GM10248 (cell line): ENCODE measurements around the gene ARHGAP33.
"Not testable (repeated sequence)": the region's sequence is repeated elsewhere in the genome, so short reads cannot be mapped to it uniquely, and the experiment has no call there.

Source experiments
- CTCF ChIA-PET: fragments of 300-600 bp; sonication (Branson Sonifier 250); formaldehyde crosslinking; extraction: SDS; loops from one replicate; lab custom pipeline; 2021; ENCODE audit warnings: antibody characterized with exemption; lab: Yijun Ruan, JAX
- POLR2A ChIA-PET: fragments of 350-650 bp; sonication (Branson Sonifier 250); formaldehyde crosslinking; extraction: SDS; loops from one replicate; lab custom pipeline; 2020; ENCODE audit warnings: antibody characterized with exemption; lab: Yijun Ruan, JAX
- DNase-seq: peaks from one replicate; pipeline ENCODE4 v3.0.0; 2012; ENCODE audit errors: extremely low spot score
- CTCF ChIP-seq: IDR thresholded peaks from 2 replicates; pipeline ENCODE4 v1.5.1; 2012; ENCODE audit warnings: mild to moderate bottlenecking, low read depth; ENCODE audit errors: extremely low read depth, missing control alignments, control extremely low read depth

ARHGAP33 gene

DNA sequence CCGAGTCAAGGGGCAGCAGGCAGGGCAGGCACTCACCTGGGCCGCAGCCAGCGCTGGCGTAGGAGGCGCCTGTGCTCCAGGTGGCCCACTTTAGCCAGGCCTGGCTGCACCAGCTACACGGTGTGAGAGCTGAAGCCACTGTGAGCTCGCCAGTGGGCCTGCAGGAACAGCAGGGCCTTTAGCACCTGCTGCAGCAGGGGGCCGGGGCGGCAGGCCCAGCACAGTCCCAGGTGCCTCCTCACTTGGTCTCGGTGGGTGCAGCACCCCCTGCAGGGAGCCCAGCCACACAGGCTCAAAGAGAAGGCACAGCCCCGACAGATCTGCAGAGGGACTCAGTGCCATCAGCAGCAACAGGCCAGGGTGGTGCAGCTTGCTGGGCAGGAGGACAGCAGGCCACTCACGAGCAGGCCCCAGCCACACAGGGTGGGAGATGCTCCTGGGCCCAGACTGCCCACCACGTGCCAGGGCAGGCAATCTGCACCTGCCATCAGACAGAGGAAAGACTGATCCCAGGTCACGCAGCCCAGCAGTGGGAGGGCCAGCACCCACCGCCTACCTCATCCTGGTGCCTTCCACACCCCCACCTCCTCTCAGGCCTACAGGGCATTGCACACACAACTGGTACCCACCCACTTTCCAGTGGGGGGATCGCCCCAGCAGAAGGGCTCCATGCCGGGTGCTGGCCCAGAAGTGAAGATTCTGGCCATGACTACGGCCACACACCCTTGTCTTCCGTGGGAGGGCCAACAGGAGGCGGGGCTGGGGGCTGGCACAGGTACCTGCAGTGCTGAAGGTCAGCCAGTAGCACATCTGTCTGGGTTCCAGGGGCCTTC, 15.8 kb downstream of the ARHGAP33 start:
- ChIA-PET POLR2A (no interaction called here), CTCF (interaction anchor here (1.7 kb wide), 1 partner anchor 97 kb away, joined by 4 read pairs; no protein-coding TSS in a partner anchor)
- no peak for DNase-seq
- peak; percentile 29 for TF ChIP-seq CTCF

DNA sequence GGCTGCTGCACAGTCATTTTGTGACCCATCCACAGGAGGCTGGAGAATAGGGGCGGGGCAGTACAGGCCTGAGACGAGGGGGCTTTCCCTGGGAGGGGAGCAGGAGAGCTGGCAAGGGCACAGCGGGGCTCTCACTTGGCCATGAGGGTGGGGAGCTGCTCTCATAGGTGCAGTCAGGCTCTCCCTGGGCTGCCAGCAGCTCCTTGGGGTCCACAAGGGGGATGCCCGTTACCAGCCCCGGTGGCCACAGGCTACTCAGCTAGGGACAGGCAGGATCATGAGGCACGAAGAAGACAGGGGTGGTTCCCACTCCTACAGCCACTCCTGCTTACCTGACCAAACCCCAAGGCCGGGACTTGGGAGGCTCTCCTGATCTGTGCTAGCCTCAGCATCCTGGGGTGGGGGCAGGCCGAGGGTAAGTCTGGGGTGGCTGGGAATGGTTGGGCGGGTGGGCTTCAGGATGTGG, 16.5 kb downstream of the ARHGAP33 start:
- no peak for TF ChIP-seq CTCF
- ChIA-PET CTCF (interaction anchor here (1.7 kb wide), 1 partner anchor 98 kb away, joined by 4 read pairs; no protein-coding TSS in a partner anchor), POLR2A (interaction anchor here (0.5 kb wide), 1 partner anchor 93 kb away, joined by 3 read pairs; no protein-coding TSS in a partner anchor)

DNA sequence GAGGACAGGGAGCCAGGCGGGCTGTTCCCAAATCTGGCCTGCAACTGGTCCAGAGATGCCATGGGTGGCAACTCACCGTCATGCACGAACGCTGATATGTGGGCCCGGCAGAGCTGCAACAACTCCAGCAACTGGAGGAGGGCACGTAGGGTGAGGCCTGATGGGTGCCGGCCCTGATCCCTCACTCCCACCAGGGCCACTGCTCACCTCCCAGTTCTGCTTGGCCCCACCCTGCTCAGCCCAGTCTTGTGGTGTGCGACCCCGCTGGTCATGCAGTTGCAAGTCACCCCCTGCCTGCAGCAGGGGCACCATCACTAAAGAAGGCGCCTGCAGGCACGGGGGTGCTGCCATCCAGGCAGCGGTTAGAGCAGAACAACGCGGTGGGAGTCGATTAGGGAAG, 16.9 kb downstream of the ARHGAP33 start:
- ChIA-PET CTCF (no interaction called here), POLR2A (interaction anchor here (0.5 kb wide), 1 partner anchor 92 kb away, joined by 3 read pairs; no protein-coding TSS in a partner anchor)
- no peak for TF ChIP-seq CTCF
- no peak for DNase-seq

More for the DNA sequence above, 16.5 kb downstream of the ARHGAP33 start:
- no peak for DNase-seq

GRCh38 chr19:35792888-35793287, 17.5 kb downstream of the ARHGAP33 start:
- ChIA-PET POLR2A (no interaction called here), CTCF (no interaction called here)
- DNase-seq: no peak
- TF ChIP-seq CTCF: no peak

- no peak for DNase-seq
- CTCF ChIA-PET: no interaction called here
Measured at GRCh38 chr19:35793381-35794165, 18.2 kb downstream of the ARHGAP33 start.

GRCh38 chr19:35795564-35795963, 20.2 kb downstream of the ARHGAP33 start:
- POLR2A ChIA-PET, CTCF ChIA-PET, DNase-seq: not testable (repeated sequence)

More at GRCh38 chr19:35793381-35794165, 18.2 kb downstream of the ARHGAP33 start:
- POLR2A ChIA-PET: no interaction called here
- TF ChIP-seq CTCF: no peak
